Suprapubic skin (tissue), 4 donors: Measurements from ENCODE around the gene ZNF454. TPM values are rescaled to one million over a fixed set of nuclear protein-coding genes. Genes with fewer than 3 reads are reported as not detected.

ENCODE experiments used
- DNase-seq, 2 donors: peaks; one replicate each; pipeline ENCODE4 v3.0.0-alpha.2; 2019; ENCODE audit warnings: low spot score in 2 of 2
- H3K27ac ChIP-seq: fragments of 200-600 bp; sonication (generic); one replicate; pipeline ENCODE4 v1.5.1; 2019
- H3K27me3 ChIP-seq: fragments of 200-600 bp; sonication (generic); one replicate; pipeline ENCODE4 v1.5.1; 2019
- H3K36me3 ChIP-seq: fragments of 200-600 bp; sonication (generic); one replicate; pipeline ENCODE4 v1.5.1; 2019
- H3K4me1 ChIP-seq: fragments of 200-600 bp; sonication (generic); one replicate; pipeline ENCODE4 v1.5.1; 2019
- H3K4me3 ChIP-seq: fragments of 200-600 bp; sonication (generic); one replicate; pipeline ENCODE4 v1.5.1; 2019; ENCODE audit warnings: mild to moderate bottlenecking
- H3K9me3 ChIP-seq: fragments of 200-600 bp; sonication (generic); one replicate; pipeline ENCODE4 v1.5.1; 2019
- CTCF ChIP-seq, 2 donors: fragments of 200-600 bp in 1 of 2; fragments of 450-650 bp in 1 of 2; sonication (generic) in 1 of 2; IDR thresholded peaks; one replicate each; pipeline ENCODE4 v1.5.1; 2016 to 2019; ENCODE audit warnings: antibody characterized with exemption in 2 of 2, mild to moderate bottlenecking in 1 of 2, moderate library complexity in 1 of 2
- EP300 ChIP-seq: sonication (generic); formaldehyde crosslinking; IDR thresholded peaks from one replicate; pipeline ENCODE4 v1.6.1; 2017; ENCODE audit warnings: antibody characterized with exemption
- POLR2A ChIP-seq, 2 donors: fragments of 450-650 bp; IDR thresholded peaks; one replicate each; pipeline ENCODE4 v1.6.1; 2017; ENCODE audit warnings: antibody characterized with exemption in 2 of 2, mild to moderate bottlenecking in 2 of 2, moderate library complexity in 2 of 2
- POLR2AphosphoS5 ChIP-seq, 3 donors: sonication (generic); formaldehyde crosslinking; IDR thresholded peaks; one replicate each; pipeline ENCODE4 v1.6.1; 2017; ENCODE audit warnings: antibody characterized with exemption in 3 of 3
- WGBS: methylation state at CpG from one replicate; pipeline ENCODE4 v1.1.5; 2018; 5-methylcytosine and 5-hydroxymethylcytosine counted together
- total RNA-seq, 4 donors: library from RNA; depleted of rRNA; stranded (reverse); fragments of >200 nt; gene quantifications; one replicate each; pipeline ENCODE4 v1.1.0, GENCODE V29; 2016

The ZNF454 gene
- total RNA-seq, 4 donors from 2014 or later, result 0.38 to 3.1 (median 0.71) TPM

GRCh38 chr5:178931846-178932760 is 8.9 kb upstream of the ZNF454 start:
- H3K4me3 ChIP-seq, result no peak overlapping the region
- peaks cover 82% of the 10 kb centered on the region for H3K9me3 ChIP-seq
- H3K27ac ChIP-seq, result no peak overlapping the region
- no peak for DNase-seq
- no peak for TF ChIP-seq POLR2AphosphoS5 (IDR thresholded peaks at IDR 0.05)
- peaks cover 17% of the 10 kb centered on the region for H3K36me3 ChIP-seq
- 95% methylated on average over 11 of the region's 11 CpGs for WGBS
- H3K4me1 ChIP-seq, result no peaks in the 10 kb centered on the region
- no peaks in the 10 kb centered on the region for H3K27me3 ChIP-seq

- DNase-seq, result no peak
- Histone ChIP-seq H3K4me1 (peaks cover 10% of the 10 kb centered on the region), H3K4me3 (peak overlapping the region; percentile 62), H3K27ac (no peak overlapping the region), H3K27me3 (no peaks in the 10 kb centered on the region), H3K9me3 (peaks cover 54% of the 10 kb centered on the region), H3K36me3 (peaks cover 8% of the 10 kb centered on the region)
- TF ChIP-seq CTCF (IDR thresholded peaks at IDR 0.05) (no peak), POLR2AphosphoS5 (IDR thresholded peaks at IDR 0.05) (no peak), EP300 (no peak), POLR2A (IDR thresholded peaks at IDR 0.05) (no peak)
- 7% methylated on average over 3 of the region's 23 CpGs for WGBS
Observed at GRCh38 chr5:178941361-178941760, 363 bp downstream of the ZNF454 start.

- H3K27ac ChIP-seq, result no peak overlapping the region
- no peaks in the 10 kb centered on the region for H3K4me1 ChIP-seq
- TF ChIP-seq EP300 (no peak), POLR2A (IDR thresholded peaks at IDR 0.05) (no peak)
- H3K4me3 ChIP-seq, result no peak overlapping the region
- DNase-seq, result no peak
- H3K36me3 ChIP-seq, result peaks cover 19% of the 10 kb centered on the region
- 97% methylated on average over 5 of the region's 5 CpGs for WGBS
- no peaks in the 10 kb centered on the region for H3K27me3 ChIP-seq
- peaks cover 56% of the 10 kb centered on the region for H3K9me3 ChIP-seq
Observed at GRCh38 chr5:178965465-178966055, 24.6 kb downstream of the ZNF454 start.

GRCh38 chr5:178981381-178981780 is 40.4 kb downstream of the ZNF454 start:
- DNase-seq, result no peak
- TF ChIP-seq POLR2A (IDR thresholded peaks at IDR 0.05) (no peak), EP300 (no peak), CTCF (IDR thresholded peaks at IDR 0.05) (no peak), POLR2AphosphoS5 (IDR thresholded peaks at IDR 0.05) (no peak)
- Histone ChIP-seq H3K27ac (no peak overlapping the region), H3K27me3 (no peaks in the 10 kb centered on the region), H3K4me1 (no peaks in the 10 kb centered on the region), H3K36me3 (no peaks in the 10 kb centered on the region), H3K9me3 (peaks cover 31% of the 10 kb centered on the region), H3K4me3 (no peak overlapping the region)
- WGBS, result 95% methylated on average over 9 of the region's 15 CpGs

GRCh38 chr5:178982941-178983340 is 41.9 kb downstream of the ZNF454 start:
- Histone ChIP-seq H3K27me3 (no peaks in the 10 kb centered on the region), H3K4me1 (no peaks in the 10 kb centered on the region), H3K27ac (no peak overlapping the region), H3K4me3 (no peak overlapping the region), H3K36me3 (no peaks in the 10 kb centered on the region), H3K9me3 (peaks cover 28% of the 10 kb centered on the region)
- WGBS, result 81% methylated on average over 3 of the region's 17 CpGs
- TF ChIP-seq POLR2AphosphoS5 (IDR thresholded peaks at IDR 0.05) (no peak), EP300 (no peak), POLR2A (IDR thresholded peaks at IDR 0.05) (no peak), CTCF (IDR thresholded peaks at IDR 0.05) (no peak)
- DNase-seq, result no peak

- H3K4me3 ChIP-seq, result no peak overlapping the region
- H3K4me1 ChIP-seq, result no peaks in the 10 kb centered on the region
- peaks cover 32% of the 10 kb centered on the region for H3K9me3 ChIP-seq
- no peak overlapping the region for H3K27ac ChIP-seq
- H3K27me3 ChIP-seq, result no peaks in the 10 kb centered on the region
- TF ChIP-seq POLR2AphosphoS5 (IDR thresholded peaks at IDR 0.05), result no peak
- TF ChIP-seq EP300, result no peak
- H3K36me3 ChIP-seq, result no peaks in the 10 kb centered on the region
- WGBS, result 91% methylated on average over 10 of the region's 10 CpGs
- no peak for DNase-seq
Observed at GRCh38 chr5:178983728-178984127, 42.7 kb downstream of the ZNF454 start.
